Stimulated activated CD4-positive, alpha-beta T cell treated with anti-CD3 and anti-CD28 coated beads, Interleukin-2, amount 100 ng/mL, for 48 hours (primary cell): Measurements from ENCODE around the gene ARSK.
"Not testable (repeated sequence)": the region's sequence is repeated elsewhere in the genome, so short reads cannot be mapped to it uniquely, and the experiment has no call there.

Experiments used
- DNase-seq, 2 donors: peaks; one replicate each; pipeline ENCODE4 v3.0.0-alpha.2; 2020

The ARSK gene

DNA sequence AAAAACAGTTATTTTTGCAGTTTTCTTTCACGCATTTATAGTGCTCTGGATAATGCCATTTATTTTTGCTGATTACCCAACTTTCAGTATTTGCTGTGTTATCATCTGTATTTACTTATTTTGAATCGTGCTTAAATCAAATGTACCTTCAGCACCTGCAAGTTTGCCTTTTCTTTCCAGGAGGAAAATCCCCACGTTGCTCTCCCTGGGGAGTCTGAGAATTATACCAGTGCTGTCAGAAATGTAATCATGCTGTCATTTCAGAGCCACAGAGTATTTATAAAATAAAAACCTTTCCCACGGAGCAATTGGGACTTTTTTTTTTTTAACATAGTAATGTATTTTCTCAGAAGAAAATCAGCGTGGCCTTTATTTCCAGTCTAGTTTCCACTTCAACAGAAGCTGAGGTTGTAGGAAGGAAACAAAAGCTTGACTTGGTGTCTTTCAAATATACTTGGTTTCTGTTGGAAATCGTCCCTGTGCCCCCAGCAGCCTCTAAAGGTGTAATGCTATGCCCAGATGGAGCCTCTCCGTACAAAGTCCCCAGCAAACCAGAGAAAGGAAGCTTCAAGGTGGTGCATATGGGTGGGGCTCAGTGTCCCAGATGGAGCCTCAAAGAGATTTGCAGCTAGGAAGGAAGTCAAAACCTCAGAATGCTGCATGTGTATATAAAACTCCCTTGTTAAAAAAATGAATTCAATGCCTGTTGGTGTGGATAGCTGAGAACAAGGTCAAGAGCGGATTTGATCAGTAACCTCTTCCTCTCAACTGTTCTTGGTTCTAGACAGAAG lies 67.1 kb downstream of the ARSK start:
- DNase-seq: no peak

DNA sequence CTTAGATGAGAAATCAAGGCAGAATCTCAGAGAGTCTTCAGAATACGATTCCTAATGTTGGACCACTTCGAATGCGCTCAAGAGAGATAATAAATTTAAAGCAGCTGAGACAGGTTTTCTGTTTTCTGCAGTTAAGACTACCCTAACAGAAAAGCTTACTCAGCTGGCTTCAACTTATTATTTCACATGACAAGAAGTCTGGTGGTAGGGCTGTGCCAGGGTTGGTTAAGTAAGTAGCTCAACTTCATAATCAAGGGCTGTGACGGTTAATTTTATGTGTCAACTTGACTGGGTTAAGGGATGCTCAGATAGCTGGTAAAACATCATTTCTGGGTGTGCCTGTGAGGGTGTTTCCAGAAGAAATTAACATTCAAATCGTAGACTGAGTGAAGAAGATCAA lies 68.8 kb downstream of the ARSK start:
- no peak for DNase-seq

DNA sequence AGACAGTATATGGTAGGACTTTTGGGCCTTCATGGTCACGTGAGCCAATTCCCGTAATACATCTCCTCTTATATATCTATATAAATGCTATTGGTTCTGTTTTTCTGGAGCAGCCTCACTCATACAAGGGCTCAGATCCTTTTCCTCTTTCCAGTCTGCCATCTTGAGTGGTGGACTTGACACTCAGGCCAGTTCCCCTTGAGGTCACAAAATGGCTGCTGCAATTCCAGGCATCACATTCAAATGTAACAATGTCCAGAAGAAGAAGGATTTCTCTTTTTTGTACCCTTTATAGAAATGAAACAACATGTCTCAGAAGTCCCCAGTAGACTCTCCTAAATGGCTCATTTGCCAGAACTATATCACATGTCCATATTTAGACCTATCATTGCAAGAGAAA lies 69.5 kb downstream of the ARSK start:
- no peak for DNase-seq

DNA sequence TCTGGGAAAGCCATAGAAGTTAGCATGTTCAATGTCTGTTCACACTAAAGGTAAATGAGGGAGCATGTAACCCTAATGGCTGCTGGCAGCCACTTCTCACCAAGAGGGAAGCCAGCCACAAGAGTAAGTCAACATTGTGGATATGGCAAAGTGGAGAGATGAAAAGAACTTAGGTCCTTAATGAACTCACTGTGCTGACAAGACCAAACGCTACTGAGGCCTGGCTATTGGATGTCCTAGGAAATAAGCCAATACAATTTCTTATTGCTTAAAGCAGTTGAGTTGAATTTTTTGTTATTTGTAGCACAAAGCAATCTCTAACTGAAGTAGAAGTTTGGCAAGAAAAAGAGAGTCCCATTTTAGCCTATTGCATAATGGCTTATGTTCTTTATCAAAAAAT lies 71.8 kb downstream of the ARSK start:
- DNase-seq: no peak

DNA sequence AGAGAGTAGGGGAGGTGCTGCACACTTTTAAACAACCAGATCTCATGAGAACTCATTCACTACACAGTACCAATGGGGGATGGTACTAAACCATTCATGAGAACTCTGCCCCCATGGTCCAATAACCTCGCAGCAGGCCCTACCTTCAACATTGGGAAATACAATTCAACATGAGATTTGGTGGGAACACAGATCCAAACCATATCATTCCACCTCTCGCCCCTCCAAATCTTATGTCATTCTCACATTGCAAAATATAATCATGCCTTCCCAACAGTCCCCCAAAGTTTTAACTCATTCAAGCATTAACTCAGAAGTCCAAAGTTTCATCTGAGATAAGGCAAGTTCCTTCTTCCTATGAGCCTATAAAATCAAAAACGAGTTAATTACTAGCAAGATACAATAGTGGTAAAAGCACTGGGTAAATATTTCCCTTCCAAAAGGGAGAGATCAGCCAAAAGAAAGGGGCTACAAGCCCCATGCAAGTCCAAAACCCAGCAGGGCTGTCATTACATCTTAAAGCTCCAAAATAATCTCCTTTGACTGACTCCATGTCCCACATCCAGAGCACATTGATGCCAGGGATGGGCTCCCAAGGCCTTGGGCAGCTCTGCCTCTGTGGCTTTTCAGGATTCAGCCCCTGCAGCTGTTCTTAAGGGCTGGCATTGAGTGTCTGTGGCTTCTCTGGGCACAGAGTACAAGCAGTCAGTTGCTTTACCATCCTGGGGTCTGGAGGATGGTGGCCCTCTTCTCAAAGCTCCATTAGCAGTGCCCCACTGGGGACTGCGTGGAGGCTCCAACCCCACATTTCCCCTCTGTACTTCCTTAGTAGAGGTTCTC lies 73.3 kb downstream of the ARSK start:
- DNase-seq: no peak

DNA sequence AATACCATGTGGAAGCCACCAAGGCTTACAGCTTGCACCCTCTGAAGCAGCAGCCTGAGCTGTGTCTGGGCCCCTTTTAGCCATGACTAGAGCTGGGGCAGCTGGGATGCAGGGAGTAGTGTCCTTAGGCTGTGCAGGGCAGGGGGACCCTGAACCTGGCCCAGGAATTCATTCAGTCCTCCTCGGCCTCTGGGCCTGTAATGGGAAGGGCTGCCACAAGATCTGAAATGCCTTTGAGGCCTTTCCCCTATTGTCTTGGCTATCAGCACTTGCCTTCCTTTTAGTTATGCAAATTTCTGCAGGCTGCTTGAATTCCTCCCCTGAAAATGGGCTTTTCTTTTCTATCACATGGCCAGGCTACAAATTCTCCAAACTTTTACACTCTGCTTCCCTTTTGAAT lies 74.0 kb downstream of the ARSK start:
- DNase-seq: no peak

DNA sequence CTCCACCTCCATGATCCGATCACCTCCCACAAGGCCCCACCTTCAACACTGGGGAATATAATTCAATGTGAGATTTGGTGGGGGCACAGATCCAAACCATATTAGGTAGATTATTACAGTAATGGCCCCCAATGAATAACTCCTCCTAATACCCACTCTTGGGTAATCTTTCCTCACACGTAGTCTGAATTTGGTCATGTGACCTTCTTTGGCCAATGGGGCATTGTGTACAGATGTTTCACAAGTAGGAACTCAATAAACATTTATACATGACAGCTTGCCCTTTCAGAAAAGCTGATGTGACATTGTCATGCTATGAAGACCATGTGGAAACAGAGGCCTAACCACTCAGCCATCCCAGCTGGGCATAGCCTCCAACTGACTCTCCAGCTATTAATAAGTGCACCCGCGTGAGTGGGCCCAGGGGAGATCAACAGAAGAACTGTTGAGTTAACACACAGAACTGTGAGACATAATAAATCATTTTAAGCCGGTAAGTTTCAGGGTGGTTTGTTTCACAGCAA lies 75.6 kb downstream of the ARSK start:
- DNase-seq: no peak

DNA sequence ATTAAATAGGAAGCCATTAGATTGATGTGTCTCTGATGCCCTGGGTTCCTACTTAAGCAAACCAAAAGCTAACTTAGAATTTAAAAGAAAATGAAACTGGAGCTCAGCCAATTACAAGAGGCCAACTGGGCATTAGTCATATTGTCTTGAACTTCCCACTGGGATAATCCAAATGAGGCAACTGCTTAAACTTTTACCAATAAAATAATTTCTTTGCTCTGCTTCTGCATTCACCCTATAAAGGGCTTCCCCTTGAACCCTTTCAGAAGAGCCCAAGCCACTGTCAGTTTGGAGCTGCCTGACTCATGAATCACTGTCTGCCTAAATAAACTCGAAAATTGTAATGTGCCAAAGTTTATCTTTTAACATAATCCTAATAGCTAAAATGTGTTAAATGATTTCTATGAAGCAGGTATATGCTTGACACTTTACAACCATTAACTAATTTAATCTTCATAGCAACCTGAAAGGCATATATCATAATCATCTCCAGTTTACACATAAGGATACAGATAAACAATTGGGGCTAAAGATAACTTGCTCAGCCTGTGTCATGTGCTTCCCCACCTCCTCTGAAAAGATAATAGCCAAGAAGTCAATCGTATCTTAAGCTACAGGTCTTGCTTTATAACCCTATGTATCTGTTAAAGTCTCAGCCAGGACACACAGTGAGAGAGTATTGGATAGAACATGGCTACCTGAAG lies 76.5 kb downstream of the ARSK start:
- no peak for DNase-seq

DNA sequence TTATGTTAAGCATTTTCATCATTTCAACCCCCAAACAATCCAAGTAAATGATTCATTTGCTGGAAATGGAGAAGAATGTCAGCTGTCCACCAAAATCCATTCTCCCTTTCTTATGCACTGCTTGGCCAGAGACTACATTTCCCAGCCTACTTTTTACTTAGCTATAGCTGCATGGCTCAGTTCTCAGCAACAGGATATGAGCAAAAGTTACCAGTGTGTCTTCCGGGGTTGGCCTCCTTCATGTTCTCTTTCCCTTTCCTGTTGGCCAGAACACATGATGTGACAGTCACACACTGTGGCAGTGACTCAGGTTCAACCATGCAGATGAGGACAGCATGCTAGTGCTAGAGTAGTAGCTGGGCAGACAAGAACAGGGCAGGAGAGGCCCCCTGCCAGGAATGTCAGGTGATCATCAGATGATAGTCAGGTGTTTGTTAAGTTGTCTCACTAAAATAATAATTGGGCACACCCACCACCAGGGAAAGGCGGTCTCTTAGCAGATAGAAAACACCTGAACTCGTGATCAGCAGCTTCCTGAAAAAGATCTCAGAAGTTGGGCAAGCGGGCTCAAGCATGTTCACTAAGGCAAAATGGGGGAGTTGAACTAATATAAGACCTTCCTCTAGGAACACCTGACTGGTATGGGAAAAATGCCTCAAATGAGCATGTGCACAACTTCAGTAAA lies 77.2 kb downstream of the ARSK start:
- DNase-seq: peak; percentile 43 to 63

DNA sequence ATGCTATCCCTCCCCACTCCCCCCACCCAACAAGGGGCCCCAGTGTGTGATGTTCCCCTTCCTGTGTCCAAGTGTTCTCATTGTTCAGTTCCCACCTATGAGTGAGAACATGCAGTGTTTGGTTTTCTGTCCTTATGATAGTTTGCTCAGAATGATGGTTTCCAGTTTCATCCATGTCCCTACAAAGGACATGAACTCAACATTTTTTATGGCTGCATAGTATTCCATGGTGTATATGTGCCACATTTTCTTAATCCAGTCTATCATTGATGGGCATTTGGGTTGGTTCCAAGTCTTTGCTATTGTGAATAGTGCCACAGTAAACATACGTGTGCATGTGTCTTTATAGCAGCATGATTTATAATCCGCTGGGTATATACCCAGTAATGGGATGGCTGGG lies 78.0 kb downstream of the ARSK start:
- DNase-seq: not testable (repeated sequence)

DNA sequence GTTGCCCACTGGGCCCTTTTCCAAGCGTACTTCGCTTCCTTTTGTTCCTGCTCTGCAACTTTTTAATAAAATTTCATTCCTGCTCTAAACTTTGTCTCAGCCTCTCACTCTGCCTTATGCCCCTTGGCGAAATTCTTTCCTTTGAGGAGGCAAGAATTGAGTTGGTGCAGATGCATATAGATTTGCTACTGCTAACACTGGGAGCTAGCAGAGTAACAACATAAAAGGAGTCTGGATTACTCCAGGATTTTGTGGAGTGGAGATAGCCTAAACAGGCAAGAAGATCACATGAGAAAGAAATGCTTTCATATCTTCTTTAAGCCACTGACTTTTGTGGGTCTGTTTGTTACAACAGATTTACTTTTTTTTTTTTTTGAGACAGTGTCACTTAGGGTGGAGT lies 78.8 kb downstream of the ARSK start:
- no peak for DNase-seq

DNA sequence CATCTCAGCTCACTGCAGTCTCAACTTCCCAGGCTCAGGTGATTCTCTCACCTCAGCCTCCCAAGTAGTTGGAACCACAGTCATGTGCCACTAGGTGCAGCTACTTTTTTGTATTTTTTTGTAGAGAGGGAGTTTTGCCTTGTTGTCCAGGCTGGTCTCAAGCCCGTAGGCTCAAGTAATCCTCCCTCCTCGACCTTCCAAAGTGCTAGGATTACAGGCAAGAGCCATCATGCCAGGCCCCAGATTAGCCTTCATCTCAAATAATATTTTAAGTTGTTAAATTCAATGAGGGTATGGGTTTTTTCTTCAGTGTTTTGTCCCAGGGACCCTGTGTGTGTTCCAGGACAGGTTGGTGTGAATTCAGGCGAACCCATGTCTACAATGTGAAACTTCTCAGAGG lies 79.2 kb downstream of the ARSK start:
- DNase-seq: no peak

DNA sequence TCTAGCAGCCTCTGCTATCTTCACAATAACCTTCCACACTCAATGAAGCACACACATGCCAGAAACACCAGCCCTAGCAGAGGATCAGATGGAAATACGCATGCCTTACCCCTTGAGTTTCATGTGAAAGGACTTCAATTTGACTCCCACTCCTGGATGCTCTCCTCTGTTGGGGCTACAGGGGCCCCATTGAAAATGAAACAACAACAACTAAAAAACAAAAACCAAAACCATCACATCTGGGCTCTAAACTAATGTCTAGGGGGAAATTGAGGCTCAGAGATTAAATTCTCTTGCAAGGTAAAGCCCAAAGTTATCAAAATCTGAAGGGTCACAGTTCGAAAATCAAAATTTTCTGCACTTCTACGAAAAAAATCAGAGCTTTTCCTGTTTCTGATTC lies 83.7 kb downstream of the ARSK start:
- no peak for DNase-seq

DNA sequence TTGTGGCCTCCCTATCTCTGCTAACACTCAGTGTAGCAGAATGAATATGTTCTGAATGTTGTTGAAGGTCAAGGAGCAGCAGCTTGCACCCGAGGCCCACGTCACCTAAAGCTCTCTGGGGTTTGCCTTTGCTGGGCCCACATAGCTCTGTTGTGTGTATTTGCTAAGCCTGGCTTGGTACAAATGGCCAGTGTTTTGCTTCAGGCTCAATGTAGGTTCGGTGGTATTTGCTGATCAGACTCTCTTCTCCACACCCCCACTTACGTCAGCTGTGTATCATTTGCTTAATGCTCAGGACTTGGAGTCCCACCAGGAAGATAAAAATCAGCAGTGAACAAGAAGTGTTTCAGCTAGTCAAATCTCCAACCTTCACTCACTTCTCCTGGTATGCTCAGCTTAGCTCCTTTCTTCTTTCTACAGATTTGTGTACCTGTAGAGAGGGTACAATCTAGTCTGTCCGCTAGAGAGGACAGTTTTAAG lies 86.9 kb downstream of the ARSK start:
- DNase-seq: no peak

DNA sequence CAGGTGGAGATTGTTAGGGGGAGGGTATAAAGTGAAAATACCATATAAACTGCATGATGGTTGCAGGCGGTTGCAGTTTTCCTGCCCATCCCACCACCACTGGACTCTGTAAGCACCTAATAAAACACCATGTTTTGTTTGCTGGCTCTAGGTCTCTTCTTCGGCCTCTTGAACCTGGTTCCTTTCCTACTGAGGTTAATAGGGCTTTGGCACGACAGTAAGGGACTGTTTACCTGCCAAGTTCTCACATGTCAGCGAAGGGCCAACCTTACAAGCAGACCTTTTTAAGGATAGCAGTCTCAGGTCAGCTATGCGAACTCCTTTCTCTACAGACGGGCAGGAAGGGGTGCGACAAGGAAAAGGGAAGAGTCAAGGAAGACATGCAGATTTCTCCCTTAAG lies 88.3 kb downstream of the ARSK start:
- no peak for DNase-seq

DNA sequence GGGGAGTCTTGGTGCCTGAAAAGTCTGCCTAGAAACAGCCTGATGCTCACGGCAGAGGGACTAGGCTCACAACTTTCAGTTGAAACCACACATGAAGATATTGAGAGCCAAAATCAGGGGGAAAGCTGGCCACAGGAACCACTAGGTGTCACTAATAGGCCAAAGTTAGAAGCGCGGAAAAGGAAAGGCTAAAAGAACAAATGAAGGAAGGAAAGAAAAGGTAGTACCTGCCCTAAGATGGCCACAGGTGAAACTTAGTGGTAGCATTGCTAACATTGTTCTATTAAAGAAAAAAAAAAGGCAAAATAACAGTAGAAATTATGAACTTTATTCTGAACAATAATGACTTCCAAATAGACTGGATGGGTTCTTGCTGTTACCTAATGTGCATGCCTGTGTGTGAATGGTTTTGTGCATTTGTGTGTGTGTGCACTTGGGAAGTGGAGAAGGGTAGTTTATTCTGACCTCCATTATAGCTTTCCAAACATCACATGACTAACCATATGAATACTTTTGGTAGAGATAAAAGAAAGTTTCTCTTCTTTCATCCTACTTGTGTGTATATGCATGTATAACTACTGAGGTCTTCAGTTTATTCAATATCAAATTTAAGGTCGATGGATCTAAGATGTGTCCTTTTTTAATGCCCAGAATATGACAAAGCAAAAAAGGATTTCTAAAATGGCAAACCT lies 89.6 kb downstream of the ARSK start:
- DNase-seq: peak in 1 of 2 donors; percentile 35

DNA sequence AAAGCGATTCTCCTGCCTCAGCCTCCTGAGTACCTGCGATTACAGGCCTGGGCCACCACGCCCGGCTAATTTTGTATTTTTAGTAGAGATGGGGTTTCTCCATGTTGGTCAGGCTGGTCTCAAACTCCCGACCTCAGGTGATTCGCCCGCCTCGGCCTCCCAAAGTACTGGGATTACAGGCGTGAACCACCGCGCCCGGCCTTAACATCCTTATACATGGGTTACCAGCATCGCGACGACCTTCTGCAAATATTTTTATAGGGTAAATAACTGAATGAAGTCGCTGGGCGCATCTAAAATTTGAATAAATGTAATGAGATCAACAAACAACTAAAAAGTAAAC lies 91.3 kb downstream of the ARSK start:
- DNase-seq: not testable (repeated sequence)

DNA sequence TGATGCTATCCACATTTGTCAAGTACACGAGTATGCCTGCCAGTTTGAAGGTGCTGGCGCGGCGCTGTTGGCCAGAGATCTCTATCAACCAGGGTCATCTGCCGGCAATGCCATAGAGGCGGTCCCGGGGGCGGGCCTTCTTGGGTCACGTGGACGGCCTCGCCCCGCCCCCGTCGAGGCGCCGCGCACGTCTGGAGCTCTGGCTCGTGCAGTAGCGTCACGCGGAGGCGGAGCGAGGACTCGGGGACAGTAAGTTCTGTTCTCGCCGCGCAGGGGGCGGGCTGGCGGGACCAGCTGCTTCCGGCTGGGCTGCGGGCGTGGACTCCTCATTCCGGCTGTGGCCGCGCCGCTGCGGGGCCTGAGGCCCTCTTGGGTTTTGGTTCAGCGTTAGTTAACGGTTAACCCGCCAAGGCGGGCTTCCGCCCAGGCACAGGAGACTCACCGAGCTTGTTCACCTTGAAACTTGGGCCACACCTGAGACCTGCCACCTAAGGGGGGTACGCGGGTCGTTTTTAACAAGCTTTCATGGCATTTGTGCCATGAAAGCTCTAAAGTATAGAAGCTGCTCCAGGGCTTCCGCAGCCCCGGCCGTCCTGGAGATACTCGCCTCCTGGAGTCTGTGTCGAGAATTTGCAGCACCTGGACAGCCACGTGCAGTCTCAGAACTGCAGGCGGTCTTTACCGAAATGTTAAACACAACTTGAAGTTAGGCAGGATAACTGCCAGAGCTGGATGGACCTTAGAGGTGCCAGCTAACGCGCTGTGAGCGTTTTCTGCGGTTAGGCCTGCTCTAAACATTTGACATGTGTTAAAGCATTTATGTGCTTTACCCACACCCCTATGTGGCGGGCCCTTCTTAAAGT lies 91.9 kb downstream of the ARSK start, which contains the start of gene RFESD:
TSS of gene RFESD (plus strand) at position 209 of the 863 bp plus-strand sequence. CDS start 5,495 bp downstream, outside the sequence.
- peak; percentile 95 for DNase-seq

DNA sequence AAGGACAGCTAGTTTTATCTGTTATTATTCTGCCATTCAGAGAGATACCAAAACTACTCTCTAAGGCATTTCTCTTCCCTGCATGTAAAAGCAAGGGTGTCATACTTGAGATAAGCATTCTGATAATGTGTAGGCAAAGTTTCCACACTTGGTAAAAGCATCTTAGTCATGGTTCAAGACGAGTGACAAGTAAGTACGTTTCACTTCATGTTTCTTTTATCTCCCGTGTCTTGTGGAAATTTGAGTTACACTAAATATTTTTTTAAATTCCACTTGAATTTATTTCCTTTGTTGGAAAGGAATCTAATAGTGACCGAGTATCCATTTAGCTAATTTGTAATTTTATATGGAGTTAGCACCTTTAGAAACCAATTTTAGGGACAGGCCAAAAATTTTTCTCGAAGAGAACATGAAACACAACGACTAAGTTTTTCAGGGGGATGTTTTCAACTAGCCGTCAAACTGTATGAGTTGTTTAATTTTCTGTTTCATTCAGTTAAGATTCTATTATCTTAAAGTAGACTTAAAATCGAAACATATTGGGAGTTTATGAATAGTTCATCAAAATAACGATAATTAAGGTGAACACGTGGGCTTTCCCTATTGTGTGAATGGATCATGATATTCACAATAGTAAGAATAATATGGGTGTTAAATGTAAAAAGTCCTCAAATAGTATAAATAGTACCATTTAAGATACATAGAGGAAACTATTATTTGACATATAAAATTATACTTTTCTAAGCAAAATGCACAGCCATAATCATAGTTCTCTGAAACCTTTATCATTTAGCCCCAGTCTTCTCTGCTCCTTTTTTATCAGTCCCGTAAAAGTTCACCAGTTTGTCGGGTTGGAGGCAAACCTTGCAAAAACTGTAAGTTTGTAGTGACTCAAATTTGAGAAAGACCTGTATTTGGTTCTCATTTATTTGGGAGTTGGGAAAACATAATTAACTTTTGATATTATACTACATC lies 93.3 kb downstream of the ARSK start:
- no peak for DNase-seq

DNA sequence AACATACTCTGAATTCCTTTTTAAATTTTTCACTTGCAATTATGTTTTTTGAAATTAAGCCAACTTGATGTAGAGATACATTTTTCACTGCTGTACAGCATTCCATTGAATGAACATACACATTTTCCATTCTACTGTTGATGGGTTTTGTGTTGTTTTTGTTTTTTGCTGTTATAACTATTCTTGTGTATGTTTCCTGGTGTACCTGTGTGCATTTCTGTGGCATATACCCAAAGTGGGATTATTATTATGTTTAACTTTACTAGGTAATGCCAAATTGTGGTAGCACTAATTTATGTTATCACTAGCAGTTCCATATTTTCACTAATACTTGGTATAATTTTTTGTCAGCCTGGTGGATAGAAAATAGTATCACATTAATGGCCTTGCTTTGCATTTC lies 94.4 kb downstream of the ARSK start:
- DNase-seq: no peak
